Measurements from ENCODE around the gene ITPR2.
"Not testable (repeated sequence)": the region's sequence is repeated elsewhere in the genome, so short reads cannot be mapped to it uniquely, and the experiment has no call there.

The ITPR2 gene

GRCh38 chr12:26732005-26732908 is 100.7 kb downstream of the ITPR2 start:
- no peak for DNase-seq (ENCODE audit: low read depth, low spot score)

- no peak for DNase-seq (ENCODE audit: low read depth, low spot score)
Measured at GRCh38 chr12:26730481-26731350, 102.3 kb downstream of the ITPR2 start.

- DNase-seq (ENCODE audit: low read depth, low spot score) = not testable (repeated sequence)
Measured at GRCh38 chr12:26729137-26729671, 103.8 kb downstream of the ITPR2 start.

GRCh38 chr12:26728205-26729050 is 104.6 kb downstream of the ITPR2 start:
- no peak for DNase-seq (ENCODE audit: low read depth, low spot score)

GRCh38 chr12:26727482-26728204 is 105.4 kb downstream of the ITPR2 start:
- DNase-seq (ENCODE audit: low read depth, low spot score) = no peak

- DNase-seq (ENCODE audit: low read depth, low spot score) = no peak
Measured at GRCh38 chr12:26726956-26727355, 106.0 kb downstream of the ITPR2 start.

- no peak for DNase-seq (ENCODE audit: low read depth, low spot score)
Measured at GRCh38 chr12:26725276-26725916, 107.6 kb downstream of the ITPR2 start.

- DNase-seq (ENCODE audit: low read depth, low spot score) = no peak
Measured at GRCh38 chr12:26724309-26724702, 108.7 kb downstream of the ITPR2 start.

- no peak for DNase-seq (ENCODE audit: low read depth, low spot score)
Measured at GRCh38 chr12:26723379-26724308, 109.3 kb downstream of the ITPR2 start.

- DNase-seq (ENCODE audit: low read depth, low spot score) = no peak
Measured at GRCh38 chr12:26721800-26722199, 111.2 kb downstream of the ITPR2 start.

- no peak for DNase-seq (ENCODE audit: low read depth, low spot score)
Measured at GRCh38 chr12:26719852-26720251, 113.1 kb downstream of the ITPR2 start.

- no peak for DNase-seq (ENCODE audit: low read depth, low spot score)
Measured at GRCh38 chr12:26717757-26718156, 115.2 kb downstream of the ITPR2 start.

GRCh38 chr12:26715232-26715631 is 117.8 kb downstream of the ITPR2 start:
- no peak for DNase-seq (ENCODE audit: low read depth, low spot score)

GRCh38 chr12:26713885-26714383 is 119.1 kb downstream of the ITPR2 start:
- DNase-seq (ENCODE audit: low read depth, low spot score) = no peak

GRCh38 chr12:26712892-26713291 is 120.1 kb downstream of the ITPR2 start:
- peak; percentile 12 for DNase-seq (ENCODE audit: low read depth, low spot score)

GRCh38 chr12:26711569-26711968 is 121.4 kb downstream of the ITPR2 start:
- DNase-seq (ENCODE audit: low read depth, low spot score) = no peak

GRCh38 chr12:26711072-26711471 is 121.9 kb downstream of the ITPR2 start:
- DNase-seq (ENCODE audit: low read depth, low spot score) = no peak

GRCh38 chr12:26705851-26706250 is 127.1 kb downstream of the ITPR2 start:
- no peak for DNase-seq (ENCODE audit: low read depth, low spot score)

Measured in ELF-1 (cell line).